ENCODE data around the gene PRR29.
"Not testable (repeated sequence)": the region's sequence is repeated elsewhere in the genome, so short reads cannot be mapped to it uniquely, and the experiment has no call there.

The PRR29 gene

GRCh38 chr17:64006361-64007088 is 8.4 kb downstream of the PRR29 start:
- DNase-seq: peak; percentile 56
- in situ Hi-C loops (cut with MboI; ENCODE audit: low pct_unique_long_range_greater_than_20kb, low sequenced_read_pairs): no loop called here

- DNase-seq; in situ Hi-C loops (cut with MboI; ENCODE audit: low pct_unique_long_range_greater_than_20kb, low sequenced_read_pairs): not testable (repeated sequence)
Observed at GRCh38 chr17:64007089-64007837, 9.1 kb downstream of the PRR29 start.

- in situ Hi-C loops (cut with MboI; ENCODE audit: low pct_unique_long_range_greater_than_20kb, low sequenced_read_pairs): no loop called here
- no peak for DNase-seq
Observed at GRCh38 chr17:64007838-64008282, 9.7 kb downstream of the PRR29 start.

GRCh38 chr17:64008346-64008745 is 10.2 kb downstream of the PRR29 start:
- DNase-seq: no peak
- in situ Hi-C loops (cut with MboI; ENCODE audit: low pct_unique_long_range_greater_than_20kb, low sequenced_read_pairs): no loop called here

GRCh38 chr17:64008830-64009229 is 10.7 kb downstream of the PRR29 start:
- in situ Hi-C loops (cut with MboI; ENCODE audit: low pct_unique_long_range_greater_than_20kb, low sequenced_read_pairs): no loop called here
- no peak for DNase-seq

GRCh38 chr17:64009571-64010402 is 11.6 kb downstream of the PRR29 start:
- in situ Hi-C loops (cut with MboI; ENCODE audit: low pct_unique_long_range_greater_than_20kb, low sequenced_read_pairs): no loop called here
- DNase-seq: no peak

GRCh38 chr17:64015447-64015846 is 17.3 kb downstream of the PRR29 start:
- in situ Hi-C loops (cut with MboI; ENCODE audit: low pct_unique_long_range_greater_than_20kb, low sequenced_read_pairs): no loop called here
- no peak for DNase-seq

GRCh38 chr17:64016231-64016784 is 18.2 kb downstream of the PRR29 start:
- DNase-seq: peak; percentile 42
- in situ Hi-C loops (cut with MboI; ENCODE audit: low pct_unique_long_range_greater_than_20kb, low sequenced_read_pairs): no loop called here

GRCh38 chr17:64016974-64017373 is 18.8 kb downstream of the PRR29 start:
- no peak for DNase-seq
- in situ Hi-C loops (cut with MboI; ENCODE audit: low pct_unique_long_range_greater_than_20kb, low sequenced_read_pairs): no loop called here

- in situ Hi-C loops (cut with MboI; ENCODE audit: low pct_unique_long_range_greater_than_20kb, low sequenced_read_pairs): no loop called here
- no peak for DNase-seq
Observed at GRCh38 chr17:64017381-64017980, 19.3 kb downstream of the PRR29 start.

- DNase-seq; in situ Hi-C loops (cut with MboI; ENCODE audit: low pct_unique_long_range_greater_than_20kb, low sequenced_read_pairs): not testable (repeated sequence)
Observed at GRCh38 chr17:64019551-64019961, 21.4 kb downstream of the PRR29 start.

- DNase-seq: peak; percentile 93
- in situ Hi-C loops (cut with MboI; ENCODE audit: low pct_unique_long_range_greater_than_20kb, low sequenced_read_pairs): no loop called here
Observed at GRCh38 chr17:64020056-64020766, 22.1 kb downstream of the PRR29 start, which contains the start of gene ICAM2. TSS of gene ICAM2 (minus strand) at chr17:64020633. CDS start at chr17:64006691, 13,942 bp downstream.

GRCh38 chr17:64022611-64023063 is 24.5 kb downstream of the PRR29 start:
- in situ Hi-C loops (cut with MboI; ENCODE audit: low pct_unique_long_range_greater_than_20kb, low sequenced_read_pairs): no loop called here
- DNase-seq: no peak

- peak; percentile 38 for DNase-seq
- in situ Hi-C loops (cut with MboI; ENCODE audit: low pct_unique_long_range_greater_than_20kb, low sequenced_read_pairs): no loop called here
Observed at GRCh38 chr17:64024215-64024654, 26.1 kb downstream of the PRR29 start.

- in situ Hi-C loops (cut with MboI; ENCODE audit: low pct_unique_long_range_greater_than_20kb, low sequenced_read_pairs): loop anchor here (25.0 kb wide), 1 partner anchor 112 kb away; the partner anchor contains the start of gene ERN1
- no peak for DNase-seq
Observed at GRCh38 chr17:64024781-64025731, 26.9 kb downstream of the PRR29 start.

- DNase-seq: peak; percentile 93
- in situ Hi-C loops (cut with MboI; ENCODE audit: low pct_unique_long_range_greater_than_20kb, low sequenced_read_pairs): loop anchor here (25.0 kb wide), 1 partner anchor 111 kb away; the partner anchor contains the start of gene ERN1
Observed at GRCh38 chr17:64025732-64026294, 27.7 kb downstream of the PRR29 start.
